ENCODE data around the gene SEPTIN3.

GRCh38 chr22:41947424-41948080 lies 21.7 kb upstream of the SEPTIN3 start:
- TF ChIP-seq CTCF (optimal IDR thresholded peaks at IDR 0.05 in 1 of 3, IDR thresholded peaks at IDR 0.05 in 1 of 3, conservative IDR thresholded peaks at IDR 0.05 in 1 of 3; ENCODE audit: extremely low read depth in 1 of 3, insufficient read depth in 2 of 3, low read length in 3 of 3) (no peak), EZH2 (IDR thresholded peaks at IDR 0.05; ENCODE audit: low read length) (no peak)
